Tibial nerve (tissue), 3 donors: ENCODE data around the gene FDXR.

Experiments used
- POLR2A ChIP-seq, 2 donors: fragments of 450-650 bp; IDR thresholded peaks; one replicate each; pipeline ENCODE4 v1.6.1; 2017; ENCODE audit warnings: antibody characterized with exemption in 2 of 2, mild to moderate bottlenecking in 2 of 2, moderate library complexity in 2 of 2
- TF ChIP-seq, protein P1 (sequence below), 5 experiments: fragments of 200-600 bp in 3 of 5; fragments of 450-650 bp in 2 of 5; sonication (generic) in 3 of 5; IDR thresholded peaks; one replicate each; pipeline ENCODE4 v1.5.1; 2016 to 2019; ENCODE audit warnings: antibody characterized with exemption in 5 of 5, mild to moderate bottlenecking in 3 of 5, moderate library complexity in 2 of 5

DNA sequence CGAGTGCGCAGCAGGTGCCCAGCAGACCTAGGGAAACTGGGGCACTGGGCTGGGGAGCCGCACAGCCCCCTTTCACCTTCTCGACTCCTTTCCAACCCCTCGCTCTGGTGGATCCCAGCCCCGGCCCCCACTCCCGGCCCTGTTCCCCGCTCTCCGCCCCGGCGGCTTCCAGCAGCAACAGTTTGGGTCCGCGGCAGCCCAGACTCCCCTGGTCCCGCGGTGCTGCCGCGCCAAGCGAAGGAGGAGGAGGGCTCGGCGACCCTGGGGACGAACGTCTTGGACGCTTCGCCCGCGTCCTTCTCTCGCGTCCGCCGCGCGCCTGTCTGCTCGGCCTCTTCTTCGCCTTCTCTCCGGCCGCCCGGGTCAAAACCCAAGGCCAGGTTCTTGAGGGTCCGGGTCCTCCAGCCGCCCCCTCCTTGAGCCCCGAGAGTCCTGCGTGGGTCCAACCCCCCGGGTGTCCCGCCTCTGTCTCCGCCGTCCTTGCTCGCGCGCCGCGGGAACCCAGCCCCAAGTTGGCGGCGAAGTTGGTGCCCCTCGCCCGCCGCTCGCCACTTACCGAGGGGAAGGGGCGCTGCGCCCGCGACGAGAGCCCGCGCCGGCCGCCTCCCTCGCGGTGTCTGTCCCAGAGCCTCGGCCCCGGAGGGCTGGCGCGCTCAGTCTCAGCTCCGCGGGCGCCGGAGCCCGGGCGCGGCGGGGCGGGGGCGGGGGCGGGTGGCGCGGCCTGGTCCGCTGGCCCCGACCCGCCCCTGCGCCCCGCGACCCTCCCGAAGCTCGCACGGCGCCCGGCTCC is 11.7 kb downstream of the FDXR start:
- TF ChIP-seq, protein P1, sequence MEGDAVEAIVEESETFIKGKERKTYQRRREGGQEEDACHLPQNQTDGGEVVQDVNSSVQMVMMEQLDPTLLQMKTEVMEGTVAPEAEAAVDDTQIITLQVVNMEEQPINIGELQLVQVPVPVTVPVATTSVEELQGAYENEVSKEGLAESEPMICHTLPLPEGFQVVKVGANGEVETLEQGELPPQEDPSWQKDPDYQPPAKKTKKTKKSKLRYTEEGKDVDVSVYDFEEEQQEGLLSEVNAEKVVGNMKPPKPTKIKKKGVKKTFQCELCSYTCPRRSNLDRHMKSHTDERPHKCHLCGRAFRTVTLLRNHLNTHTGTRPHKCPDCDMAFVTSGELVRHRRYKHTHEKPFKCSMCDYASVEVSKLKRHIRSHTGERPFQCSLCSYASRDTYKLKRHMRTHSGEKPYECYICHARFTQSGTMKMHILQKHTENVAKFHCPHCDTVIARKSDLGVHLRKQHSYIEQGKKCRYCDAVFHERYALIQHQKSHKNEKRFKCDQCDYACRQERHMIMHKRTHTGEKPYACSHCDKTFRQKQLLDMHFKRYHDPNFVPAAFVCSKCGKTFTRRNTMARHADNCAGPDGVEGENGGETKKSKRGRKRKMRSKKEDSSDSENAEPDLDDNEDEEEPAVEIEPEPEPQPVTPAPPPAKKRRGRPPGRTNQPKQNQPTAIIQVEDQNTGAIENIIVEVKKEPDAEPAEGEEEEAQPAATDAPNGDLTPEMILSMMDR (IDR thresholded peaks at IDR 0.05): no peak
- TF ChIP-seq POLR2A (IDR thresholded peaks at IDR 0.05): no peak
